K562 (cell line): ENCODE results near the gene PRDX1. TPM values are rescaled to one million over a fixed set of nuclear protein-coding genes. Genes with fewer than 3 reads are reported as not detected.
"Not testable (repeated sequence)": the region's sequence is repeated elsewhere in the genome, so short reads cannot be mapped to it uniquely, and the experiment has no call there.

Experiments
- ATAC-seq: fragments of 200-7000 bp; cut with Tn5 transposase; 3 replicates; pipeline ENCODE4 v1.9.1; 2020; ENCODE audit warnings: moderate library complexity
- BruUV-seq: library from RNA; stranded (reverse); fragments of 400-500 nt; replicated peaks from 2 replicates; lab custom pipeline; 2021; lab: Mats Ljungman, UMichigan
- CTCF ChIA-PET: fragments of 300-600 bp; formaldehyde crosslinking; extraction: SDS; loops from one replicate; lab custom pipeline; 2021; ENCODE audit warnings: low intra/inter-chr PET ratio; lab: Yijun Ruan, JAX
- POLR2A ChIA-PET: fragments of 300-600, 350-650 bp; sonication (Branson Sonifier 250); formaldehyde crosslinking; extraction: SDS; loops from one replicate; lab custom pipeline; 2021; ENCODE audit warnings: antibody characterized with exemption, inconsistent platforms; lab: Yijun Ruan, JAX
- DNase-seq, 4 experiments: peaks; one replicate each; pipeline versions ENCODE4 v3.0.0 to v3.0.0-alpha.2; 2011 to 2018; ENCODE audit warnings: low spot score in 3 of 4, mixed read lengths in 3 of 4; ENCODE audit errors: extremely low read depth in 1 of 4
- FAIRE-seq: peaks from 2 replicates; lab custom pipeline; 2011; peaks lifted over from hg19 to GRCh38; lab: Jason Lieb, UNC
- H2AFZ ChIP-seq: 2 replicates; pipeline ENCODE4 v1.6.0; 2011; ENCODE audit warnings: low read depth, low read length, control low read depth, inconsistent platforms
- H3K27ac ChIP-seq: fragments of 200-600 bp; 3 replicates; pipeline ENCODE4 v1.8.0; 2011; ENCODE audit warnings: low read depth, mild to moderate bottlenecking, control low read depth, inconsistent platforms, low read length, moderate library complexity, mixed read lengths; ENCODE audit errors: extremely low read depth
- H3K27me3 ChIP-seq, 2 experiments: fragments of 300-600 bp in 1 of 2; 2 replicates in 1 of 2; 3 replicates in 1 of 2; pipeline versions ENCODE4 v1.6.0 to v1.8.0; 2011; ENCODE audit warnings: inconsistent platforms in 2 of 2, low read length in 2 of 2, mild to moderate bottlenecking in 1 of 2, mixed read lengths in 1 of 2, moderate library complexity in 1 of 2; ENCODE audit not compliant: control insufficient read depth in 2 of 2, insufficient read depth in 2 of 2
- H3K36me3 ChIP-seq: fragments of 300-600 bp; 3 replicates; pipeline ENCODE4 v1.8.0; 2011; ENCODE audit warnings: mild to moderate bottlenecking, low read length, inconsistent platforms; ENCODE audit not compliant: control insufficient read depth, insufficient read depth
- H3K4me1 ChIP-seq, 2 experiments: fragments of 200-600 bp in 1 of 2; replicated peaks in 1 of 2; 2 replicates in 1 of 2; 3 replicates in 1 of 2; pipeline versions ENCODE4 v1.5.1 to v1.8.0; 2011; ENCODE audit warnings: inconsistent platforms in 2 of 2, low read length in 2 of 2, mild to moderate bottlenecking in 1 of 2, mixed read lengths in 1 of 2, moderate library complexity in 1 of 2; ENCODE audit not compliant: control insufficient read depth in 2 of 2, insufficient read depth in 2 of 2
- H3K4me2 ChIP-seq: 2 replicates; pipeline ENCODE4 v1.6.1; 2011; ENCODE audit warnings: low read length, control low read depth, inconsistent platforms, mixed read lengths; ENCODE audit not compliant: insufficient read depth
- H3K4me3 ChIP-seq: fragments of 200-600 bp; sonication (generic), shearing (Covaris generic); 2 replicates; pipeline ENCODE4 v1.5.1; 2016; ENCODE audit warnings: control low read depth, inconsistent platforms
- H3K79me2 ChIP-seq: fragments of 200-600 bp; 3 replicates; pipeline ENCODE4 v1.8.0; 2011; ENCODE audit warnings: low read length, inconsistent platforms; ENCODE audit not compliant: control insufficient read depth, insufficient read depth
- H3K9ac ChIP-seq, 2 experiments: 2 replicates each; pipeline versions ENCODE4 v1.6.0 to v1.6.1; 2011; ENCODE audit warnings: low read depth in 2 of 2, low read length in 2 of 2, control low read depth in 1 of 2, inconsistent platforms in 1 of 2, mild to moderate bottlenecking in 1 of 2, mixed read lengths in 1 of 2; ENCODE audit not compliant: insufficient read depth in 1 of 2
- H3K9me1 ChIP-seq: one replicate; pipeline ENCODE4 v1.6.0; 2011; ENCODE audit warnings: inconsistent platforms, mild to moderate bottlenecking, low read length, moderate library complexity; ENCODE audit not compliant: control insufficient read depth, insufficient read depth
- H3K9me3 ChIP-seq: replicated peaks from 2 replicates; pipeline ENCODE4 v1.5.1; 2011; ENCODE audit warnings: low read depth, low read length, inconsistent platforms; ENCODE audit not compliant: control insufficient read depth, insufficient read depth
- H4K20me1 ChIP-seq: replicated peaks from 2 replicates; pipeline ENCODE4 v1.6.1; 2011; ENCODE audit warnings: low read length, inconsistent platforms, mixed read lengths; ENCODE audit not compliant: control insufficient read depth, insufficient read depth
- ZNF592 ChIP-seq: fragments of 450-650 bp; IDR thresholded peaks from 2 replicates; pipeline ENCODE4 v1.6.1; 2017; ENCODE audit warnings: antibody characterized with exemption, mild to moderate bottlenecking
- WGBS: fragments of 100-300 bp; shearing (Covaris generic); methylation state at CpG from one replicate; pipeline ENCODE4 v1.1.6; 2016; ENCODE audit warnings: low coverage, mixed read lengths; ENCODE audit not compliant: insufficient coverage; ENCODE audit errors: missing lambda C conversion rate; 5-methylcytosine and 5-hydroxymethylcytosine counted together
- in situ Hi-C: fragments of 300-500 bp; cut with MboI; formaldehyde crosslinking; loops from 4 replicates; pipeline ENCODE4 v1.15.0; 2018; ENCODE audit warnings: inconsistent platforms, mixed read lengths
- intact Hi-C: fragments of 100-400 bp; cut with micrococcal nuclease; formaldehyde crosslinking; loops from 2 replicates; pipeline ENCODE4 v1.14.2; 2022
- polyA plus RNA-seq, 8 experiments: library from polyadenylated mRNA; depleted of rRNA in 4 of 8; stranded (reverse) in 5 of 8; unstranded in 3 of 8; fragments of >200 nt; fragmentation: Nextera tagmentation in 2 of 8; fragmentation: Illumina TruSeq in 1 of 8; extraction: Ambion mirVana in 2 of 8; extraction: Trizol in 1 of 8; gene quantifications; 2 replicates each; pipeline versions ENCODE4 v1.2.1 to v1.2.3, GENCODE V29; 2011 to 2014; ENCODE audit warnings: inconsistent platforms in 1 of 8, missing spikeins in 1 of 8
- total RNA-seq, 7 experiments: library from RNA; depleted of rRNA in 6 of 7; stranded (reverse); fragments of >200 nt in 6 of 7; fragmentation: Illumina TruSeq in 2 of 7; extraction: Trizol in 2 of 7; gene quantifications; 2 replicates each; pipeline versions ENCODE4 v1.2.1 to v1.2.3, GENCODE V29; 2011 to 2021; ENCODE audit warnings: low replicate concordance in 1 of 7

PRDX1 gene
- total and polyA plus RNA-seq, 9 of the 15 experiments (the other 6 are each of a cell fraction or from before 2014, with no cell fraction given): 748 to 2,388 (median 1,045) TPM

- BruUV-seq: TSS peak; percentile 2
- not testable (repeated sequence) for H3K9me3 ChIP-seq, H3K9me1 ChIP-seq, H3K4me2 ChIP-seq, ATAC-seq, H3K4me3 ChIP-seq, H4K20me1 ChIP-seq, H3K27ac ChIP-seq, H3K4me1 ChIP-seq, FAIRE-seq, H2AFZ ChIP-seq, H3K9ac ChIP-seq, DNase-seq, H3K27me3 ChIP-seq
- 69% methylated on average over 8 of the region's 9 CpGs for WGBS
- intact Hi-C loops: loop anchor here (1.0 to 5.0 kb wide), 2 partner anchors 57 to 369 kb away; no protein-coding TSS in a partner anchor
- H3K36me3 ChIP-seq: peaks cover 97% of the 10 kb centered on the region
- POLR2A ChIA-PET: interaction anchor here (0.8 to 5.6 kb wide), 7 partner anchors 7 to 100 kb away, joined by 3 to 104 read pairs (median 13); partner anchors contain the start of genes AKR1A1, CCDC163, MMACHC and NASP
- CTCF ChIA-PET: interaction anchor here (2.6 kb wide), 1 partner anchor 56 kb away, joined by 21 read pairs; no protein-coding TSS in a partner anchor
- in situ Hi-C loops: loop anchor here (5.0 kb wide), 1 partner anchor 54 kb away; no protein-coding TSS in a partner anchor
- TF ChIP-seq ZNF592: peak; percentile 26; the same call in 1 of the 2 replicates
- H3K79me2 ChIP-seq: peaks cover 35% of the 10 kb centered on the region
Measured at GRCh38 chr1:45513532-45514260, 8.0 kb downstream of the PRDX1 start.
